Fibroblast of peridontal ligament (primary cell): ENCODE measurements around the gene EMC9.

ENCODE experiments used
- DNase-seq: peaks from one replicate; pipeline ENCODE4 v3.0.0-alpha.2; 2010; ENCODE audit errors: extremely low read depth

The EMC9 gene

DNA sequence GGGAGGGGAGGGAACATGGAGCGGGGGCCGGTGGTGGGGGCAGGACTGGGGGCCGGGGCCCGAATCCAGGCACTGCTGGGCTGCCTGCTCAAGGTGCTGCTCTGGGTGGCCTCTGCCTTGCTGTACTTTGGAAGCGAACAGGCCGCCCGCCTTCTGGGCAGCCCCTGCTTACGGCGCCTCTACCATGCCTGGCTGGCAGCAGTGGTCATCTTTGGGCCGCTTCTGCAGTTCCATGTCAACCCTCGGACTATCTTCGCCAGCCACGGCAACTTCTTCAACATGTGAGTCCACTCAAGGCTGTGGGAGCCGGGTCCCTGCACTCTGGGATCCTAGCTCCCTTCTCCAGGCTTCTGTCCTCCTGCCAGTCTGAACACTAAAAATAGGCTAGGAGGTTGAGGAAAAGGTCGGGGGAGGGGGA is 9.8 kb downstream of the EMC9 start:
- DNase-seq: no peak

GRCh38 chr14:24130717-24131548 is 10.5 kb downstream of the EMC9 start:
- no peak for DNase-seq

DNA sequence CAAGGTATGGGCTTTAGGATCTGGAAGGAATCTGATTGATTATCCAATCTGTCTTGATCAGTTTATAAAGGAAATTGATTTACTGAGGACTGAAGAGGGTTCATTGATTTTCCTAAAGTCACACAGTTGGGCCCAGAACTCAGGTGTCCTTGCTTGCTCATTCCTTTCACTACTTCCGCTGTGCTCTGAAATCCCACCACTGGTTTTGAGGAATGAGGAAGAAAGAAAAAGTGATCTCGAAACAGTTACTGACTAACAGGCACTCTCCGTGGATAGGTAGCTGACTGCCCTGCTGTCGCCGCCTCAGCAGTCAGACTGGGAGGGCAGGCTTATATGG is 11.0 kb downstream of the EMC9 start, which contains the start of gene FITM1:
Gene FITM1 (plus strand): TSS at position 280 of the 337 bp plus-strand sequence. CDS start 905 bp downstream, outside the sequence.
- DNase-seq: no peak

GRCh38 chr14:24129410-24129998 is 11.9 kb downstream of the EMC9 start:
- DNase-seq: no peak

DNA sequence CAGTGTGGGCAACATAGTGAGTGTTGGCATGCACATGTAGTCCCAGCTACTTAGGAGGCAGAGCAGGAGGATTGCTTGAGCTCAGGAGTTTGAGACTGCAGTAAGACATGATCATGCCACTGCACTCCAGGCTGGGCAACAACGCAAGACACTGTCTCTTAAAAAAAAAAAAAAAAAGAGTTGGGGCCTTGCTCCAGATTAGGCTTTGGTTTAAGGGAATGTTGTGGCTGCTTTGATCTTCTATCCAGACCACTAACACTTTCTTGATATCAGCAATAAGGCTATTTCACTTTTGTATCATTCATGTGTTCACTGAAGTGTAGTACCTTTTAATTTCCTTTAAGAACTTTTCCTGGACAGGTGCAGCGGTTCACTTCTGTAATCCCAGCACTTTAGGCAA is 13.7 kb downstream of the EMC9 start:
- DNase-seq: no peak

DNA sequence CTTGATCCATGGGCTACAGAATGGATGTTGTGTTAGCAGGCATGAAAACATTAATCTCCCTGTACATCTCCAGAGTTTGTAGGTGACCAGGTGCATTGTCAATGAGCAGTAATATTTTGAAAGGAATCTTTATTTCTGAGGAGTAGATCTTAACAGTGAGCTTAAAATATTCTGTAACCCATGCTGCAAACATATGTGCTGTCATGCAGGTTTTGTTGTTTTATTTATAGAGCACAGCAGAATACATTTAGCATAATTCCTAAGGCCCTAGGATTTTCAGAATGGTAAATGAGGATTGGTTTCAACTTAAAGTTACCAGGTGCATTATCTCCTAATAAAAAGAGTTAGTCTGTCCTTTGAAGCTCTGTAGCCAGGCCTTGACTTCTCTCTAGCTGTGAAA is 14.5 kb downstream of the EMC9 start:
- no peak for DNase-seq

DNA sequence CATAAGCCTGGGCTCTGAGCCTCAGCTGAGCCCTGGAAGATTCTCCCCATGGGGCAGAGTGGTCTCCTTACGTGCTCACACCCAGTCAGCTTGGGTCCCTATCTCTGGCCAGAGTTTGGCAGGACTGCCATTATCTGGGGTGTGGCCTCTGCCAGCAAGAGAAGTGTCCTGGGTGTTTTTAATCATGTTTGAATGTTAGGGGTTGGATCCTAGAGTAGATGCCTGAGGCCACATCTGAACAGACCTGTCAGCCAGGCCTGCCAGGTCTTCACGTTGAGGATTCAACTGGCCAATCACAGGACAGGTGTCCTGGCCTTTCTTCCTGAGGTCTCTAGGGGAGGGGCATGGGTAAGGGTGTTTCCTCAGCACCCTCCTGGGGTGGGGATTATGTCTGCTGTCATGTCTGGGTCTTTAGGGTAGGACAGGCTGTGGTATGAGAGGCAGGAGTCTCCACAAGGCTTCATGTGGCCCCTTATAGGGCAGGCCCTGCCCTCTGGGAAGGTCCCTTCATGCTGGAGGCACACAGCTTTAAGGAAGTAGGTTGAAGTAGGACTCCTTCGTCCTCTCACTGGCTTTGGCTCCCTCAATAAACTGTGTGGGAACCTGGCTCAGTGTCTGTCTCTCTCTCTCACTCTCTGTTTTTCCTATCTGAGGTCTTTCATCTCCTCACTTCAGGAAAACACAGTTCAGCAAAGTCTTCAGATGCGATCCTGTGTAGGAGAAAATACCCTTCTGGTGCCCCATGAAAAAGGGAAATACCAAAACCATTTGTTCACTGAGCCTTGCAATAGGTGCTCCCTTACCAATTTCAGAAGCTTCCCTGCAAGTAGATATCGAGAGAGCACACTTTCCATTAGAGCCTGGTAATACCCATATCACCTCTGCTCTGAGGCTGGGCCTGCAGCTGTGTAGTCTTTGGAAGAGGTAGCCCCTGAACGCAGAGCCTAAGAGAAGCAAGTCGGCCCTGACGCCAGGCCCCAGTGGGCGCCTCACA is 17.7 kb downstream of the EMC9 start:
- no peak for DNase-seq

DNA sequence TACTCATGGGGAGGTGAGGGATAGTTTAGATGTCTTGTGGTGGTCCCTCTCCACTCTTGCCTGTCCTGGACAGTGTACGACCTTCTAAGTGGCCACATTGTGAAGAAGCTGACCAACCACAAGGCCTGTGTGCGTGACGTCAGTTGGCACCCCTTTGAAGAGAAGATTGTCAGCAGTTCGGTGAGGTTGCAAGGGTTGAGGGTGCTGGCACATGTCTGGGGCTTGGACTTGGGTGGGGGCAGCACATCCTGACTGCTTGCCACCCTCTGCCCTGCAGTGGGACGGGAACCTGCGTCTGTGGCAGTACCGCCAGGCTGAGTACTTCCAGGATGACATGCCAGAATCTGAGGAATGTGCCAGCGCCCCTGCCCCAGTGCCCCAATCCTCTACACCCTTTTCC is 18.5 kb downstream of the EMC9 start:
- DNase-seq: no peak

- DNase-seq: no peak
Measured at GRCh38 chr14:24122416-24122815, 19.0 kb downstream of the EMC9 start.

GRCh38 chr14:24121210-24121609 is 20.2 kb downstream of the EMC9 start:
- no peak for DNase-seq

- no peak for DNase-seq
Measured at GRCh38 chr14:24119691-24120090, 21.7 kb downstream of the EMC9 start.

DNA sequence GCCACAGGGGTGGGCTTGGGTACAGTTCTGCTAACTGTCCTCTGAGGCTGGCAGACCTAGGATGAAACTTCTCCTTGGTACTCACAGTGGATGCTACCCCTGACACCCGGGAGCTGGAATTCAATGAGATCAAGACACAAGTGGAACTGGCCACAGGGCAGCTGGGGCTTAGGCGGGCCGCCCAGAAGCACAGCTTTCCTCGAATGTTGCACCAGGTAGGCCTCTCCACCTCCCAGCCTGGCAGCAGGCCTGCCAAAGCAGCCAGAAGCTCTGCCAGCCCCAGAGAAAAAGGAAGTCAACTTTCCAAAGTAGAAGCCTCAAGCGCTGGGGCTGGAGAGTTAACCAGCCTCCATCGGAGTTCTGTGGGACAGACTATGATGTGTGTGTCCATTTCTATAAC is 24.2 kb downstream of the EMC9 start:
- DNase-seq: no peak

DNA sequence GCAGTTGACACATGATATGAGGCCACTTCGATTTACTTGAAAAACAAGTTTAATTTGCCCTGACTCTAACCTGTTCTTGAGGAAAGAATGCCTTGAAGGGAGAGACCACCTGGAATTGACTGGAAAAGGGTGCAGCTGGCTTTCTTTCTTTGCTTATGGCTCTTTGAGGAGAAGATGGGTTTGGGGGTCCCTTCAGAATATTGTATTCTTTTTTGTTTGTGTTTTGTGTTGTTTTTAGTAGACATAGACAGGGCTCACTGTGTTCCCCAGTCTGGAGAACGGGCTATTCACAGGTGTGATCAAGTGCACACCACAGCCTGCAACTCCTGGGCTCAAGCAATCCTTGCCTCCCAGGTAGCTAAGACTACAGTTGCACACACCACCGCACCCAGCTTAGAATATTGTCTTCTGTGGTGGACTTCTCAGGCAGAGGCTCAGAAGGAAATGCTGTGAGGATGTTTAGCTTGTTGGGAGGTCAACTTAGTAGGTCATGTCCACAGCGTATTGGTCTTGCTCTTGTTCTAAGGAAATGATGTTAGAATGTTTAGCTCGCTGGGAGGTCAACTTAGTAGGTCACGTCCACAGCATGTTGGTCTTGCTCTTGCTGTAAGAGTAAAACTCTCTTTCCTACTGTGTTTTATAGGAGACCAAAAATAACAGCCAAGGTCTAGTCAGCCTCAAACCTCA is 25.1 kb downstream of the EMC9 start:
- no peak for DNase-seq

DNA sequence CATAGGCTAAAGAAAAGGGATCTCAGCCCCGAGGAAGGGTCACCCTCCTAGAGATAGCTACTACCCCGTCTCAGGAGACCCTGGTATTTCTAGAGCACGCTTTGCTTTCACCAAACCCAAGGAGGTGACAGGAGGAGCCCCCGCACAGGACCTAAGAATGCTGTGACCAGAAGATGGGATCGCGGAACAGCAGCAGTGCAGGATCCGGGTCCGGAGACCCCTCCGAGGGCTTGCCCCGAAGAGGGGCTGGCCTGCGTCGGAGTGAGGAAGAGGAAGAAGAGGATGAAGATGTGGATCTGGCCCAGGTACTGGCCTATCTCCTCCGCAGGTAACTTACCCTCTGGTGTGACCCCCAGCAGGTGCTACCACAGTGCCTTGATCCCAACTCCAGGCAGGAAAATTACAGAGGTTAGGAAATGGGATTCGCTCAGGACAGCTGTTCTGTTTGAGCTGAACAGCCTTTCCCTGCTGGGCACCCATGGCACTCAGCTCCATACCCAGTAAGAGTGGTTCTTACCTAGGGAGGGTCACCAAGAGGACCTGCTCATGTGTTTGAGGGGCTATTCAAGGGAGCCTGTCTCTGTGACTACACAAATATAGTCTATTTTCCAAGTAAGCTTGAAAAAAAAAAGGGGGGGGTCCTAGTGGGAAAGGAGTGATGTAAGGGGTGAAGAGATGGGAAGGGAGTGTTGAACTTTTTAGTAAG is 25.8 kb downstream of the EMC9 start:
- no peak for DNase-seq

- peak; percentile 100 for DNase-seq
Measured at GRCh38 chr14:24114532-24115421, 26.6 kb downstream of the EMC9 start, which contains the start of the genes DCAF11 and NRL. Gene DCAF11, plus strand, starts transcription at chr14:24114777. Its CDS starts 818 bp downstream, at chr14:24115595. Gene NRL, minus strand, starts transcription at chr14:24114949. Its CDS starts 32,101 bp downstream, at chr14:24082848.

DNA sequence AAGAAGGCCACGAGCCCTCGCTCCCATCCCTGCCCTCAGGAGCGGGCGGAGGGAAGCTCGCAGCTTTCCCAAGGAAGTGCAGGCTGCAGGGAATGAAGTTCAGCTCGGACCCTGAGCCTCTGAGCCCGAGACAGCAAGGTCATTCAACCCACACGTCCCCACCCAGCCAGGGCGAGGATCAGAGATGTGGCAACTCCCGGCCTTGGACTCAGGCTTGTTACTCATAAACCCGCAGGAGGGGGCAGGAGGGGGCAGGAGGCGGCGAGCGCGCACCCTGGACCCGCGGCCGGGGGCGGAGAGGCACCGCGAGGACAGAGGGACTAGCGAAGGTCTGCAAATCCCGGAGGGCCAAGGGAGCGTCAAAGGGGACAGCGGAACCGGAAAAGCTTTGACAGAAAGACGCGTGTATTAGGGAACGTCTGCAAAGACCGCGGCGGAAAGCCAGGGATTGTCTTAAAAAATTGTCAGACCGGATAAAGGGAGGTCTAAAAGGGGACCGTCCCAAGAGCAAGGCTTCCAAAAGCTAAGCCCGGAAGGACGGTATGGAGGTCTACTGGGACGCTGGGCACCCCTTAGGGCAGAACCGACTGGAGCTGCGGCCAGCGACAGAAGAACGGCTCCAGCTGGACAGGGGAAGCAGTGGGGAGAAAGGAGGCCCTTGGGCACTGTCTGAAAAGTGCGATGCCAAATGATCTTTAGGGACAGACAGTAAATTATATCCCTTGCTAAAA is 27.4 kb downstream of the EMC9 start:
- no peak for DNase-seq

GRCh38 chr14:24113379-24113800 is 28.0 kb downstream of the EMC9 start:
- no peak for DNase-seq

GRCh38 chr14:24110523-24110922 is 30.9 kb downstream of the EMC9 start:
- DNase-seq: no peak

DNA sequence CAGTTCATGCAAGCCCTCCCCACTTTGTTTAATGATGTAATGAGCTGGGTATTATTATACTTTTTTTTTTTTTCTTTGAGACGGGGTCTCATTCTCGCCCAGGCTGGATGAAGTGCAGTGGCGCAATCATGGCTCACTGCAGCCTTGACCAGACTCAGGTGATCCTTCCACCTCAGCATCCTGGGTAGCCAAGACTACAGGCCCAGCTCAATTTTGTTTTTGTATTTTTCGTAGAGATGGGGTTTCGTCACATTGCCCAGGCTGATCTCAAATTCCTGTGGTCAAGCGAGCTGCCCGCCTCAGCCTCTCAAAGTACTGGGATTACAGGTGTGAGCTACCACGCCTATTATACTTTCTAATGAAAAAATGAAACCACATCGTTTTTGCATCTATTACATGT is 31.3 kb downstream of the EMC9 start:
- DNase-seq: no peak
